VCaP (cell line): Measurements from ENCODE around the gene MEOX2.

Source experiments
- H3K27ac ChIP-seq: fragments of 450-650 bp; 2 replicates; pipeline ENCODE4 v1.5.1; 2017
- CTCF ChIP-seq: fragments of 450-650 bp; conservative IDR thresholded peaks from 2 replicates; pipeline ENCODE4 v1.5.1; 2017; ENCODE audit warnings: mild to moderate bottlenecking, moderate library complexity

MEOX2 gene

GRCh38 chr7:15709978-15710377 is 23.5 kb upstream of the MEOX2 start:
- H3K27ac ChIP-seq, result no peak overlapping the region
- no peak for TF ChIP-seq CTCF

GRCh38 chr7:15707570-15707969 is 21.1 kb upstream of the MEOX2 start:
- no peak for TF ChIP-seq CTCF

GRCh38 chr7:15703732-15704131 is 17.2 kb upstream of the MEOX2 start:
- H3K27ac ChIP-seq, result no peak overlapping the region
- TF ChIP-seq CTCF, result no peak

More at GRCh38 chr7:15707570-15707969, 21.1 kb upstream of the MEOX2 start:
- H3K27ac ChIP-seq, result no peak overlapping the region

GRCh38 chr7:15692501-15693020 is 6.1 kb upstream of the MEOX2 start:
- no peak for TF ChIP-seq CTCF
- H3K27ac ChIP-seq, result no peak overlapping the region

- TF ChIP-seq CTCF, result no peak
- H3K27ac ChIP-seq, result no peak overlapping the region
These were observed 2.4 kb upstream of the MEOX2 start for GRCh38 chr7:15688911-15689310.

GRCh38 chr7:15688279-15688626 is 1.8 kb upstream of the MEOX2 start:
- TF ChIP-seq CTCF, result no peak
- no peak overlapping the region for H3K27ac ChIP-seq

GRCh38 chr7:15687546-15688278 is 1.2 kb upstream of the MEOX2 start:
- TF ChIP-seq CTCF, result no peak
- no peak overlapping the region for H3K27ac ChIP-seq
